Measurements from ENCODE around the gene TLN1. TPM values are rescaled to one million over a fixed set of nuclear protein-coding genes. Genes with fewer than 3 reads are reported as not detected.

Gene TLN1
- total and polyA plus RNA-seq, 2 of the 8 experiments (the other 6 are each of a cell fraction or from before 2014, with no cell fraction given) = 28.1 to 90.1 TPM

GRCh38 chr9:35725362-35725761 lies 6.6 kb downstream of the TLN1 start:
- no peak for TF ChIP-seq ZNF274 (IDR thresholded peaks at IDR 0.05; ENCODE audit: borderline replicate concordance, extremely low read depth, low read length)
- peak; percentile 14 to 28 (median 22); a peak in 3 of 4 replicates for TF ChIP-seq CTCF (IDR thresholded peaks at IDR 0.05; ENCODE audit: control extremely low read depth in 1 of 3, insufficient read depth in 1 of 3, low read depth in 1 of 3, low read length in 3 of 3)
- no peak for TF ChIP-seq CHD1 (IDR thresholded peaks at IDR 0.05; ENCODE audit: low read depth, low read length)
- TF ChIP-seq EZH2 (IDR thresholded peaks at IDR 0.05; ENCODE audit: low read depth, low read length, severe bottlenecking) = no peak
- DNase-seq (ENCODE audit: low read depth in 1 of 2, low spot score in 2 of 2) = no peak

More at GRCh38 chr9:35725362-35725761, 6.6 kb downstream of the TLN1 start:
- 96% methylated on average over 11 of the region's 11 CpGs; no CpG with 5 or more reads in 1 of the 2 experiments for WGBS, 2 experiments (ENCODE audit: extremely low coverage in 1 of 2, insufficient coverage in 1 of 2, insufficient read length in 1 of 2, insufficient replicate concordance in 2 of 2, low coverage in 1 of 2, low lambda C conversion rate in 2 of 2, missing lambda C conversion rate in 1 of 2)
- no peak for FAIRE-seq
- Histone ChIP-seq H3K79me1 (ENCODE audit: low read depth, low read length) (peaks cover 11% of the 10 kb centered on the region), H3K18ac (ENCODE audit: extremely low read depth, low read length) (no peak overlapping the region), H3K4ac (replicated peaks; ENCODE audit: insufficient read length, low read depth, low read length) (no peak overlapping the region), H4K8ac (ENCODE audit: extremely low read depth, insufficient read depth, low read length) (no peak overlapping the region), H3K79me2 (ENCODE audit: control insufficient read depth in 1 of 2, insufficient read depth in 2 of 2, low read length in 2 of 2) (peaks cover 2 to 42% of the 10 kb centered on the region in 2 experiments), H3K14ac (ENCODE audit: insufficient read length) (no peak overlapping the region), H3K4me3 (ENCODE audit: extremely low read depth in 1 of 4, insufficient read depth in 2 of 4, low read depth in 3 of 4, low read length in 4 of 4) (no peak overlapping the region), H3K9ac (replicated peaks in 1 of 4; ENCODE audit: extremely low read depth in 1 of 4, low read depth in 3 of 4, low read length in 3 of 4) (no peak overlapping the region; a peak in 1 of 7 replicates), H3K9me3 (ENCODE audit: insufficient read depth in 2 of 2, low read depth in 1 of 2, low read length in 1 of 2) (no peaks in the 10 kb centered on the region; a peak in 1 of 4 replicates), H3K27me3 (replicated peaks in 1 of 4; ENCODE audit: control insufficient read depth in 3 of 4, extremely low read depth in 1 of 4, insufficient read depth in 3 of 4, low read length in 3 of 4) (no peaks in the 10 kb centered on the region), H3K23ac (ENCODE audit: insufficient read length) (no peak overlapping the region), H4K91ac (replicated peaks; ENCODE audit: insufficient read length, low read length) (no peak overlapping the region), H3K27ac (ENCODE audit: low read depth, low read length) (no peak overlapping the region), H2AFZ (ENCODE audit: low read length) (no peak overlapping the region), H3K4me1 (replicated peaks in 1 of 4; ENCODE audit: control insufficient read depth in 3 of 4, insufficient read depth in 4 of 4, low read length in 3 of 4) (peaks cover 16 to 32% (median 25%) of the 10 kb centered on the region in 4 experiments), H2BK15ac (ENCODE audit: low read length) (no peak overlapping the region), H2BK20ac (ENCODE audit: low read length) (no peak overlapping the region), H4K5ac (ENCODE audit: insufficient read length, low read depth, low read length) (no peak overlapping the region), H2BK12ac (ENCODE audit: low read depth, low read length) (no peak overlapping the region), H4K20me1 (replicated peaks in 1 of 2; ENCODE audit: control insufficient read depth in 1 of 2, insufficient read depth in 2 of 2, low read length in 2 of 2) (peaks cover 0 to 4% of the 10 kb centered on the region in 2 experiments), H2BK5ac (ENCODE audit: low read depth, low read length) (no peak overlapping the region; the same call in 1 of the 2 replicates), H3K56ac (replicated peaks; ENCODE audit: insufficient read length, low read depth, low read length) (no peak overlapping the region), H3K4me2 (ENCODE audit: insufficient read depth in 1 of 2, low read depth in 2 of 2, low read length in 2 of 2) (no peak overlapping the region), H2AK5ac (ENCODE audit: low read depth, low read length) (no peak overlapping the region), H3K23me2 (ENCODE audit: low read depth, low read length) (peaks cover under 1% of the 10 kb centered on the region; the same call in 1 of the 2 replicates), H3K36me3 (ENCODE audit: control insufficient read depth in 2 of 4, insufficient read depth in 4 of 4, low read length in 3 of 4) (peaks cover 12 to 40% (median 28%) of the 10 kb centered on the region in 4 experiments), H2BK120ac (replicated peaks; ENCODE audit: low read depth, low read length) (no peak overlapping the region)
- ChIA-PET CTCF (ENCODE audit: partially characterized antibody) (interaction anchor here (0.7 to 16.0 kb wide), 17 partner anchors 9 to 1823 kb away, joined by 3 to 198 read pairs (median 13); partner anchors contain the start of genes ARHGEF39, CCDC107, GBA2 and HINT2), POLR2A (ENCODE audit: partially characterized antibody) (interaction anchor here (1.0 to 11.1 kb wide), 8 partner anchors 10 to 50 kb away, joined by 3 to 158 read pairs (median 14); partner anchors contain the start of gene TPM2)
